GM12891 (cell line): ENCODE results near the gene ABCC4.

Source experiments
- DNase-seq: peaks from one replicate; pipeline ENCODE4 v3.0.0; 2011; ENCODE audit warnings: low spot score; ENCODE audit not compliant: insufficient read length
- FAIRE-seq: peaks from 2 replicates; lab custom pipeline; 2011; peaks lifted over from hg19 to GRCh38; lab: Jason Lieb, UNC
- PAX5 ChIP-seq: IDR thresholded peaks from 2 replicates; pipeline ENCODE4 v1.6.1; 2011; ENCODE audit warnings: low read length, moderate library complexity, mild to moderate bottlenecking; ENCODE audit not compliant: insufficient read depth, severe bottlenecking
- POLR2A ChIP-seq: IDR thresholded peaks from 2 replicates; pipeline ENCODE4 v1.6.1; 2011; ENCODE audit warnings: low read depth, low read length, control low read depth
- POLR2AphosphoS5 ChIP-seq: IDR thresholded peaks from 2 replicates; pipeline ENCODE4 v1.6.1; 2011; ENCODE audit warnings: low read depth, low read length, control low read depth
- POU2F2 ChIP-seq: IDR thresholded peaks from 2 replicates; pipeline ENCODE4 v1.6.1; 2011; ENCODE audit warnings: low read depth, mild to moderate bottlenecking, control low read depth, low read length, moderate library complexity
- SPI1 ChIP-seq: IDR thresholded peaks from 2 replicates; pipeline ENCODE4 v1.6.1; 2011; ENCODE audit warnings: low read depth, low read length, control low read depth
- TAF1 ChIP-seq: IDR thresholded peaks from 2 replicates; pipeline ENCODE4 v1.6.1; 2011; ENCODE audit warnings: low read depth, low read length, control low read depth

ABCC4 gene

GRCh38 chr13:95112883-95113282 is 188.4 kb downstream of the ABCC4 start:
- TF ChIP-seq POLR2A (no peak), POLR2AphosphoS5 (no peak), PAX5 (no peak), TAF1 (no peak), POU2F2 (no peak), SPI1 (no peak)
- DNase-seq = no peak
- no peak for FAIRE-seq

GRCh38 chr13:95111608-95112007 is 189.6 kb downstream of the ABCC4 start:
- no peak for DNase-seq
- no peak for FAIRE-seq
- TF ChIP-seq TAF1 = no peak
- TF ChIP-seq SPI1 = no peak
- TF ChIP-seq POU2F2 = no peak
- TF ChIP-seq POLR2AphosphoS5 = no peak
- TF ChIP-seq POLR2A = no peak
- TF ChIP-seq PAX5 = no peak

- TF ChIP-seq POLR2A = no peak
- no peak for TF ChIP-seq TAF1
- TF ChIP-seq POLR2AphosphoS5 = no peak
- no peak for TF ChIP-seq PAX5
- TF ChIP-seq SPI1 = no peak
- TF ChIP-seq POU2F2 = no peak
- no peak for FAIRE-seq
- no peak for DNase-seq
These were observed 194.7 kb downstream of the ABCC4 start for GRCh38 chr13:95106562-95106961.

- FAIRE-seq (no peak), DNase-seq (no peak)
- TF ChIP-seq POLR2AphosphoS5 (no peak), PAX5 (no peak), TAF1 (no peak), POU2F2 (no peak), POLR2A (no peak), SPI1 (no peak)
These were observed 200.5 kb downstream of the ABCC4 start for GRCh38 chr13:95100525-95101433.

- DNase-seq = no peak
- no peak for TF ChIP-seq TAF1
- TF ChIP-seq POLR2A = no peak
- no peak for TF ChIP-seq POLR2AphosphoS5
- TF ChIP-seq POU2F2 = no peak
- TF ChIP-seq SPI1 = no peak
- TF ChIP-seq PAX5 = no peak
- FAIRE-seq = no peak
These were observed 201.7 kb downstream of the ABCC4 start for GRCh38 chr13:95099541-95099940.

GRCh38 chr13:95098916-95099315 is 202.3 kb downstream of the ABCC4 start:
- TF ChIP-seq SPI1 (no peak), POU2F2 (no peak), POLR2A (no peak), POLR2AphosphoS5 (no peak), TAF1 (no peak), PAX5 (no peak)
- no peak for FAIRE-seq
- DNase-seq = no peak

- FAIRE-seq = no peak
- no peak for TF ChIP-seq POLR2A
- TF ChIP-seq POLR2AphosphoS5 = no peak
- TF ChIP-seq PAX5 = no peak
- no peak for TF ChIP-seq SPI1
- no peak for TF ChIP-seq POU2F2
- TF ChIP-seq TAF1 = no peak
- no peak for DNase-seq
These were observed 209.5 kb downstream of the ABCC4 start for GRCh38 chr13:95091755-95092154.

GRCh38 chr13:95087746-95088305 is 213.4 kb downstream of the ABCC4 start:
- DNase-seq = no peak
- no peak for FAIRE-seq
- no peak for TF ChIP-seq POLR2AphosphoS5
- TF ChIP-seq POLR2A = no peak
- TF ChIP-seq POU2F2 = no peak
- TF ChIP-seq SPI1 = no peak
- TF ChIP-seq PAX5 = no peak
- no peak for TF ChIP-seq TAF1

GRCh38 chr13:95086761-95087160 is 214.5 kb downstream of the ABCC4 start:
- FAIRE-seq = no peak
- TF ChIP-seq POLR2AphosphoS5 = no peak
- TF ChIP-seq POLR2A = no peak
- TF ChIP-seq POU2F2 = no peak
- no peak for TF ChIP-seq PAX5
- TF ChIP-seq TAF1 = no peak
- TF ChIP-seq SPI1 = no peak

More at GRCh38 chr13:95086761-95087160, 214.5 kb downstream of the ABCC4 start:
- no peak for DNase-seq
